Measurements from ENCODE around the gene NQO2. TPM values are rescaled to one million over a fixed set of nuclear protein-coding genes. Genes with fewer than 3 reads are reported as not detected.

The NQO2 gene
- total RNA-seq, 1 experiment from 2014 or later, result 45.7 TPM

DNA sequence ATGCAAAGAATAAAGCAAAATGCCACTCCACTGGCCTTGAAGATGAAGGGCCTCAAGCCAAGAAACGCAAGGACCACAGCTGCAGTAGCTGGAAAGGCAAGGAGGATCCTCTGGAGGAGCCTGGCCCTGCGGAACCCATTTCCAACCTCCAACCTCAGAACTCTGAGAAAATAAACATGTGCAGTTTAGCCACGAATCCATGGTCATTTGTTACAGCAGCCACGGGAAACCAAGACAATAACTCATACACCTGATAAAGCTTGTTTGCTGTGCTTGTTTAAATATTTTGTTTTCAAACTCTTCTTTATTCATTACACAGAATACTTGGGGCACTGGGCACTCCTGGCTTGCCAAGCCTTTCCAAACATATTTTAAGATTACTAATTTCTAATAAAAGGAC, 38.8 kb upstream of the NQO2 start:
- no TSS peak for BruUV-seq (replicated peaks)
- no peak overlapping the region for H3K27ac ChIP-seq (ENCODE audit: low read length)
- no peaks in the 10 kb centered on the region for H3K27me3 ChIP-seq (ENCODE audit: control insufficient read depth, insufficient read depth, low read length)
- TF ChIP-seq, protein P1, sequence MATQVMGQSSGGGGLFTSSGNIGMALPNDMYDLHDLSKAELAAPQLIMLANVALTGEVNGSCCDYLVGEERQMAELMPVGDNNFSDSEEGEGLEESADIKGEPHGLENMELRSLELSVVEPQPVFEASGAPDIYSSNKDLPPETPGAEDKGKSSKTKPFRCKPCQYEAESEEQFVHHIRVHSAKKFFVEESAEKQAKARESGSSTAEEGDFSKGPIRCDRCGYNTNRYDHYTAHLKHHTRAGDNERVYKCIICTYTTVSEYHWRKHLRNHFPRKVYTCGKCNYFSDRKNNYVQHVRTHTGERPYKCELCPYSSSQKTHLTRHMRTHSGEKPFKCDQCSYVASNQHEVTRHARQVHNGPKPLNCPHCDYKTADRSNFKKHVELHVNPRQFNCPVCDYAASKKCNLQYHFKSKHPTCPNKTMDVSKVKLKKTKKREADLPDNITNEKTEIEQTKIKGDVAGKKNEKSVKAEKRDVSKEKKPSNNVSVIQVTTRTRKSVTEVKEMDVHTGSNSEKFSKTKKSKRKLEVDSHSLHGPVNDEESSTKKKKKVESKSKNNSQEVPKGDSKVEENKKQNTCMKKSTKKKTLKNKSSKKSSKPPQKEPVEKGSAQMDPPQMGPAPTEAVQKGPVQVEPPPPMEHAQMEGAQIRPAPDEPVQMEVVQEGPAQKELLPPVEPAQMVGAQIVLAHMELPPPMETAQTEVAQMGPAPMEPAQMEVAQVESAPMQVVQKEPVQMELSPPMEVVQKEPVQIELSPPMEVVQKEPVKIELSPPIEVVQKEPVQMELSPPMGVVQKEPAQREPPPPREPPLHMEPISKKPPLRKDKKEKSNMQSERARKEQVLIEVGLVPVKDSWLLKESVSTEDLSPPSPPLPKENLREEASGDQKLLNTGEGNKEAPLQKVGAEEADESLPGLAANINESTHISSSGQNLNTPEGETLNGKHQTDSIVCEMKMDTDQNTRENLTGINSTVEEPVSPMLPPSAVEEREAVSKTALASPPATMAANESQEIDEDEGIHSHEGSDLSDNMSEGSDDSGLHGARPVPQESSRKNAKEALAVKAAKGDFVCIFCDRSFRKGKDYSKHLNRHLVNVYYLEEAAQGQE (IDR thresholded peaks at IDR 0.05; ENCODE audit: insufficient read depth in 1 of 2, low read depth in 2 of 2, low read length in 1 of 2), result no peak
- TF ChIP-seq SIN3A (IDR thresholded peaks at IDR 0.05; ENCODE audit: borderline replicate concordance, insufficient read depth, low read depth, low read length) (no peak), POLR2AphosphoS5 (IDR thresholded peaks at IDR 0.05; ENCODE audit: low read depth, low read length) (no peak), TCF7L2 (IDR thresholded peaks at IDR 0.05; ENCODE audit: low read depth, low read length) (no peak)
- TF ChIP-seq, protein P2, sequence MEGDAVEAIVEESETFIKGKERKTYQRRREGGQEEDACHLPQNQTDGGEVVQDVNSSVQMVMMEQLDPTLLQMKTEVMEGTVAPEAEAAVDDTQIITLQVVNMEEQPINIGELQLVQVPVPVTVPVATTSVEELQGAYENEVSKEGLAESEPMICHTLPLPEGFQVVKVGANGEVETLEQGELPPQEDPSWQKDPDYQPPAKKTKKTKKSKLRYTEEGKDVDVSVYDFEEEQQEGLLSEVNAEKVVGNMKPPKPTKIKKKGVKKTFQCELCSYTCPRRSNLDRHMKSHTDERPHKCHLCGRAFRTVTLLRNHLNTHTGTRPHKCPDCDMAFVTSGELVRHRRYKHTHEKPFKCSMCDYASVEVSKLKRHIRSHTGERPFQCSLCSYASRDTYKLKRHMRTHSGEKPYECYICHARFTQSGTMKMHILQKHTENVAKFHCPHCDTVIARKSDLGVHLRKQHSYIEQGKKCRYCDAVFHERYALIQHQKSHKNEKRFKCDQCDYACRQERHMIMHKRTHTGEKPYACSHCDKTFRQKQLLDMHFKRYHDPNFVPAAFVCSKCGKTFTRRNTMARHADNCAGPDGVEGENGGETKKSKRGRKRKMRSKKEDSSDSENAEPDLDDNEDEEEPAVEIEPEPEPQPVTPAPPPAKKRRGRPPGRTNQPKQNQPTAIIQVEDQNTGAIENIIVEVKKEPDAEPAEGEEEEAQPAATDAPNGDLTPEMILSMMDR (IDR thresholded peaks at IDR 0.05), result no peak
- no peak for ATAC-seq
- in situ Hi-C loops (cut with HindIII; ENCODE audit: low pct_unique_long_range_greater_than_20kb, low sequenced_read_pairs) (no loop called here), intact Hi-C loops (cut with micrococcal nuclease; ENCODE audit: unreplicated experiment) (no loop called here)
- ChIA-PET CTCF (no interaction called here), POLR2A (no interaction called here)
- no peaks in the 10 kb centered on the region for H3K36me3 ChIP-seq (ENCODE audit: control insufficient read depth, insufficient read depth, low read length)
- no peak for DNase-seq (ENCODE audit: low read depth, low spot score)
- peaks cover 19% of the 10 kb centered on the region for H3K4me1 ChIP-seq (ENCODE audit: control insufficient read depth, insufficient read depth, low read length)
- H3K4me3 ChIP-seq (ENCODE audit: low read depth in 2 of 2, low read length in 2 of 2), result no peak overlapping the region
- H3K9me3 ChIP-seq (ENCODE audit: control insufficient read depth, insufficient read depth, low read depth, low read length), result no peaks in the 10 kb centered on the region

DNA sequence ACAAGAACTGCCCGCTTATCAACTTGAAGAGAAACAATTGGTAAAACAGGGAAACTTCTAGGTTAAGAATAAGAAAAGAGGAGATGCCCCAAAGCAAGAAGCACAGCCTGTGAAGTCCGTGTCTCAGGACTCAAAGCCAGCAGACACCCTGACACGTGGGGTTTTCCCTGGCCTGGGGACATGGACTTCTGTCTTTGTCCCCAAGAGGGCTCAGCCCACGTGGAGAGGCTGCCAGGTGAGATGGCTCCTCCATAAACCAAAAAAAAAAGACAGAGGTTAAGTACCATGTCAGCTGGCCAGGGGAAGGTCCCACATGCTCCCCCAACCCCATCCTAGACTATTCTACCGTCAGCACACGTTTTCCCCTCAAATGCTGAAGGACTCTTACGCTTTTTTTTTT, 38.2 kb upstream of the NQO2 start:
- no peak overlapping the region for H3K4me3 ChIP-seq (ENCODE audit: low read depth in 2 of 2, low read length in 2 of 2)
- H3K9me3 ChIP-seq (ENCODE audit: control insufficient read depth, insufficient read depth, low read depth, low read length), result no peaks in the 10 kb centered on the region
- in situ Hi-C loops (cut with HindIII; ENCODE audit: low pct_unique_long_range_greater_than_20kb, low sequenced_read_pairs) (no loop called here), intact Hi-C loops (cut with micrococcal nuclease; ENCODE audit: unreplicated experiment) (no loop called here)
- no TSS peak for BruUV-seq (replicated peaks)
- H3K36me3 ChIP-seq (ENCODE audit: control insufficient read depth, insufficient read depth, low read length), result no peaks in the 10 kb centered on the region
- ChIA-PET CTCF (no interaction called here), POLR2A (no interaction called here)
- DNase-seq (ENCODE audit: low read depth, low spot score) (no peak), ATAC-seq (no peak)
- no peaks in the 10 kb centered on the region for H3K27me3 ChIP-seq (ENCODE audit: control insufficient read depth, insufficient read depth, low read length)
- H3K4me1 ChIP-seq (ENCODE audit: control insufficient read depth, insufficient read depth, low read length), result peaks cover 22% of the 10 kb centered on the region
- TF ChIP-seq, protein P1 (IDR thresholded peaks at IDR 0.05; ENCODE audit: insufficient read depth in 1 of 2, low read depth in 2 of 2, low read length in 1 of 2), result no peak
- TF ChIP-seq SIN3A (IDR thresholded peaks at IDR 0.05; ENCODE audit: borderline replicate concordance, insufficient read depth, low read depth, low read length) (no peak), POLR2AphosphoS5 (IDR thresholded peaks at IDR 0.05; ENCODE audit: low read depth, low read length) (no peak), TCF7L2 (IDR thresholded peaks at IDR 0.05; ENCODE audit: low read depth, low read length) (no peak)
- TF ChIP-seq, protein P2 (IDR thresholded peaks at IDR 0.05), result no peak
- 0 out of 2 replicates have a peak overlapping the region, but pooled peaks have one; percentile 13 for H3K27ac ChIP-seq (ENCODE audit: low read length)

All from Panc1 (cell line).